GM12872 (cell line): Measurements from ENCODE around the gene KIF22.

Source experiments
- CTCF ChIP-seq: IDR thresholded peaks from 3 replicates; pipeline ENCODE4 v1.5.1; 2011; ENCODE audit warnings: low read depth, mild to moderate bottlenecking, low read length, moderate library complexity; ENCODE audit not compliant: insufficient read depth

Gene KIF22

GRCh38 chr16:29820730-29821642, 30.4 kb downstream of the KIF22 start:
- no peak for TF ChIP-seq CTCF

- TF ChIP-seq CTCF = no peak
Measured at GRCh38 chr16:29821643-29822115, 31.1 kb downstream of the KIF22 start.

GRCh38 chr16:29824589-29825144, 34.1 kb downstream of the KIF22 start:
- no peak for TF ChIP-seq CTCF

- TF ChIP-seq CTCF = no peak
Measured at GRCh38 chr16:29825145-29826044, 34.8 kb downstream of the KIF22 start.

- TF ChIP-seq CTCF = no peak
Measured at GRCh38 chr16:29826342-29826695, 35.8 kb downstream of the KIF22 start.

- TF ChIP-seq CTCF = no peak
Measured at GRCh38 chr16:29830774-29831173, 40.2 kb downstream of the KIF22 start.

- no peak for TF ChIP-seq CTCF
Measured at GRCh38 chr16:29831490-29831889, 40.9 kb downstream of the KIF22 start.
